Calu3 (cell line): Measurements from ENCODE around the gene NNT. TPM values are rescaled to one million over a fixed set of nuclear protein-coding genes. Genes with fewer than 3 reads are reported as not detected.
"Not testable (repeated sequence)": the region's sequence is repeated elsewhere in the genome, so short reads cannot be mapped to it uniquely, and the experiment has no call there.

Experiments
- BruUV-seq: library from RNA; stranded (reverse); fragments of 400-500 nt; replicated peaks from 2 replicates; lab custom pipeline; 2021; lab: Mats Ljungman, UMichigan
- CTCF ChIA-PET: fragments of 300-600 bp; sonication (Branson Sonifier 250); formaldehyde crosslinking; loops from one replicate; lab custom pipeline; 2022; ENCODE audit warnings: antibody characterized with exemption; lab: Charles Lee
- DNase-seq: peaks from one replicate; pipeline ENCODE4 v3.0.0; 2022
- H3K27ac Mint-ChIP-seq: one replicate; pipeline ENCODE4 v1.8.0; 2022; ENCODE audit warnings: mixed read lengths; ENCODE audit not compliant: unreplicated experiment
- H3K27me3 Mint-ChIP-seq: one replicate; pipeline ENCODE4 v1.8.0; 2022; ENCODE audit warnings: mixed read lengths; ENCODE audit not compliant: unreplicated experiment
- H3K36me3 Mint-ChIP-seq: one replicate; pipeline ENCODE4 v1.8.0; 2022; ENCODE audit warnings: mild to moderate bottlenecking, moderate library complexity, mixed read lengths; ENCODE audit not compliant: insufficient read depth, unreplicated experiment
- H3K4me1 Mint-ChIP-seq: one replicate; pipeline ENCODE4 v1.8.0; 2022; ENCODE audit warnings: mild to moderate bottlenecking, low read depth, mixed read lengths; ENCODE audit not compliant: unreplicated experiment
- H3K4me3 Mint-ChIP-seq: one replicate; pipeline ENCODE4 v1.8.0; 2022; ENCODE audit warnings: mild to moderate bottlenecking, low read depth, moderate library complexity, mixed read lengths; ENCODE audit not compliant: unreplicated experiment
- H3K9me3 Mint-ChIP-seq: one replicate; pipeline ENCODE4 v1.8.0; 2022; ENCODE audit warnings: low read depth, mixed read lengths; ENCODE audit not compliant: unreplicated experiment
- intact Hi-C: fragments of 100-400 bp; cut with micrococcal nuclease; formaldehyde crosslinking; loops from one replicate; pipeline ENCODE4 v1.10.0; 2022; ENCODE audit not compliant: unreplicated experiment
- total RNA-seq: library from RNA; stranded (reverse); gene quantifications from 2 replicates; pipeline ENCODE4 v1.2.3, GENCODE V29; 2022
- TF ChIP-seq, protein P1 (sequence below): fragments of 200-600 bp; IDR thresholded peaks from one replicate; pipeline ENCODE4 v1.8.0; 2022; ENCODE audit warnings: antibody characterized with exemption; ENCODE audit not compliant: unreplicated experiment

NNT gene
- total RNA-seq, 1 experiment from 2014 or later: 72.4 TPM

DNA sequence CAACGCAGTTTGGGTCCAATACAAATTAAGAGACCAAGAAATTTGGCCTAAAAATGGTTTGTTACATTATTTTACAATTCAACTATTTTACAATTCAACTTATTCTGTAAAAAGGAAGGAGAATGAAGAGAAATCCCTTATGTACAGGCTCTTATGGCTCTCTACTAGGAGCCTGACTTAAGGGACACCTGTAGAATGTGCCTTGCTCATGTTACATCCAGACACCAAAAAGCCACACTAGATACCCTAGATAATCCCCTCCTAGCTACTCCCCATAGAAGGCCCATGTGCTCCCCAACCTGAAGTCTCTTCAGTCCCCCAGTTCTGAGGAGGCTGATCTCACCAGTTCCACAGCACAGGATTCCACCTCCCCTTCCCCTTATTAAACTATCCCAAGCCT lies 14.1 kb upstream of the NNT start:
- no peak for DNase-seq
- Mint-ChIP-seq H3K4me1 (no peaks in the 10 kb centered on the region), H3K27me3 (no peaks in the 10 kb centered on the region), H3K36me3 (no peaks in the 10 kb centered on the region), H3K27ac (no peak overlapping the region), H3K9me3 (no peaks in the 10 kb centered on the region), H3K4me3 (no peak overlapping the region)
- CTCF ChIA-PET: no interaction called here
- intact Hi-C loops: no loop called here
- BruUV-seq: no TSS peak
- TF ChIP-seq, protein P1, sequence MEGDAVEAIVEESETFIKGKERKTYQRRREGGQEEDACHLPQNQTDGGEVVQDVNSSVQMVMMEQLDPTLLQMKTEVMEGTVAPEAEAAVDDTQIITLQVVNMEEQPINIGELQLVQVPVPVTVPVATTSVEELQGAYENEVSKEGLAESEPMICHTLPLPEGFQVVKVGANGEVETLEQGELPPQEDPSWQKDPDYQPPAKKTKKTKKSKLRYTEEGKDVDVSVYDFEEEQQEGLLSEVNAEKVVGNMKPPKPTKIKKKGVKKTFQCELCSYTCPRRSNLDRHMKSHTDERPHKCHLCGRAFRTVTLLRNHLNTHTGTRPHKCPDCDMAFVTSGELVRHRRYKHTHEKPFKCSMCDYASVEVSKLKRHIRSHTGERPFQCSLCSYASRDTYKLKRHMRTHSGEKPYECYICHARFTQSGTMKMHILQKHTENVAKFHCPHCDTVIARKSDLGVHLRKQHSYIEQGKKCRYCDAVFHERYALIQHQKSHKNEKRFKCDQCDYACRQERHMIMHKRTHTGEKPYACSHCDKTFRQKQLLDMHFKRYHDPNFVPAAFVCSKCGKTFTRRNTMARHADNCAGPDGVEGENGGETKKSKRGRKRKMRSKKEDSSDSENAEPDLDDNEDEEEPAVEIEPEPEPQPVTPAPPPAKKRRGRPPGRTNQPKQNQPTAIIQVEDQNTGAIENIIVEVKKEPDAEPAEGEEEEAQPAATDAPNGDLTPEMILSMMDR: no peak

DNA sequence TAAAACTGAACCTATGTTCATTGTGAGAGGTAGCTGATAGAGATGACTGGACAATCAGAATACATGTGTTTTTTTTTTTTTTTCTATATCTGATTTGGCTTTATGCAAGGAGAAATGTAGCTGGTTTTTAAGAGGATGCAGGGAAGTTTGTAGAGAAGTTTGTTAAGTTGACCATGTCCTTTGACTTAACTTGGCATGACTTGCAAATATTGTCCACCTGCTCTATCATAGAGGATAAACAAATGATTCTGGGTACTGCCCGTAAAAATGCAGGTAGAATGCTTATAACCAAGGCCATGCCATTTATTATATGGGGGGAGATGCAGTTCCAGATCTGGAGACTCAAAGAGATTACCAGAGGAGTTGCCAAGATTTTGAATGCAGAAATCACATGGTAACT lies 13.7 kb upstream of the NNT start:
- Mint-ChIP-seq H3K4me1 (no peaks in the 10 kb centered on the region), H3K36me3 (no peaks in the 10 kb centered on the region), H3K27me3 (no peaks in the 10 kb centered on the region), H3K4me3 (no peak overlapping the region), H3K27ac (no peak overlapping the region), H3K9me3 (no peaks in the 10 kb centered on the region)
- no peak for DNase-seq
- intact Hi-C loops: no loop called here
- CTCF ChIA-PET: interaction anchor here (0.6 kb wide), 1 partner anchor 91 kb away, joined by 3 read pairs; no protein-coding TSS in a partner anchor
- TF ChIP-seq, protein P1: no peak
- BruUV-seq: no TSS peak

DNA sequence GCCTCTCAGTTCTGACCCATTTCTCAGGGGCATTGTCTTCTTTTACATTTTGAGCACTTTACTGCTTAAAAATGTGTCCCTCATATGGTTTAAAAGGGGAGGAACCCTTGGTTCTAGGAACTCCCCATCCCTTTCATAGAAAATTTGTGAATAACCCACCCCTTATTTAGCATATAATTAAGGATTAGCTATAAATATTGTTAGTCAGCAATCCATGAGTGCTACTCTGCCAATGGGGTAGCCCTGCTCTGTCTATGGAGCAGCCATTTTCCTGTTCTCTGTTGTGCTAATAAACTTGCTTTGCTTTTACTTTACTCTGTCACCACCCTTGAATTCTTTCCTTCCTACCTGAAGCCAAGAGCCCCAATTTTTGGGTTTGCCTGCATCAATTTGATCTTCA lies 12.3 kb upstream of the NNT start:
- no TSS peak for BruUV-seq
- no peak overlapping the region for H3K27ac Mint-ChIP-seq
- H3K36me3 Mint-ChIP-seq: no peaks in the 10 kb centered on the region
- no peaks in the 10 kb centered on the region for H3K27me3 Mint-ChIP-seq
- TF ChIP-seq, protein P1: no peak
- DNase-seq: no peak
- H3K9me3 Mint-ChIP-seq: no peaks in the 10 kb centered on the region
- CTCF ChIA-PET: no interaction called here
- H3K4me3 Mint-ChIP-seq: no peak overlapping the region
- H3K4me1 Mint-ChIP-seq: no peaks in the 10 kb centered on the region
- intact Hi-C loops: no loop called here

DNA sequence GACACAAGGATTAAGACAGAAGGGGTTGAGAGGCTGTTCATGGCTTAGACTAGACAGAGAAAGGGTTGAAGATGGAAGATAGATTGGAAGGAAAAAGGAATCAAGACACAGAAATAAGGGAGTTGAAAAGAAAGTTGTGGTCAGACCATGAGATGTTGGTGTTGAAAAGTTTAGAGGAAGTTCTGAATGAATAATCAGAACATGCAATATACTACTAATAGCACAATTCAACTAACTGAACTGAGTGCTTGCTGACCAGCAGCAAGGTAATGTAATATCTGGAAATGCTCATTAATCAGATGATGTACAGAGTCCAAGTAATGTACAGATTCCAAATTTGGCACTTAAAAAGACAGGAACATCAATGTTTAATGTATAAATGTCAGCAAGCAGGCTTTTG lies 10.6 kb upstream of the NNT start:
- Mint-ChIP-seq H3K4me3 (no peak overlapping the region), H3K27ac (no peak overlapping the region), H3K36me3 (no peaks in the 10 kb centered on the region), H3K27me3 (no peaks in the 10 kb centered on the region), H3K4me1 (no peaks in the 10 kb centered on the region), H3K9me3 (no peaks in the 10 kb centered on the region)
- CTCF ChIA-PET: no interaction called here
- BruUV-seq: no TSS peak
- intact Hi-C loops: no loop called here
- DNase-seq: no peak
- TF ChIP-seq, protein P1: no peak

DNA sequence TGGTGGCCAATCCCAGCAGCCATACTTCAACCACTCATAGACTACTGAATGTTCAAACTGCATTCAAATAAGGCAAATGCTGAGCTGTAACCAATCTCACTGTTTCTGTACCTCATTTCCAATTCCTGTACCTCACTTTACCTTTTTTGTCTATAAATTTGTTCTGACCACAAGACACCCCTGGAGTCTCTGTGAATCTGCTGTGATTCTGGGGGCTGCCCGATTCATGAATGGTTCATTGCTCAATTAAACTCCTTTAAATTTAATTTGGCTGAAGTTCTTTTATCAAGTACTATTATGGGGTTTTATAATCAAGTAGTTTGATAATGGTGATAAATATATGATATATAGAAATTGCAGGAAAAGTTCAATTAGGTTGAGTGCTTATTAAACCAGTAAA lies 4.1 kb upstream of the NNT start:
- CTCF ChIA-PET, BruUV-seq, H3K27ac Mint-ChIP-seq, H3K9me3 Mint-ChIP-seq, H3K4me1 Mint-ChIP-seq, H3K4me3 Mint-ChIP-seq, DNase-seq, intact Hi-C loops, H3K27me3 Mint-ChIP-seq: not testable (repeated sequence)
- H3K36me3 Mint-ChIP-seq: peaks cover 23% of the 10 kb centered on the region
